ENCODE results near the gene PRKD2.

The PRKD2 gene

GRCh38 chr19:46726551-46726950 lies 9.6 kb upstream of the PRKD2 start:
- in situ Hi-C loops (cut with MboI; ENCODE audit: low pct_unique_long_range_greater_than_20kb, low sequenced_read_pairs, unreplicated experiment), result no loop called here
- TF ChIP-seq CTCF (IDR thresholded peaks at IDR 0.05; ENCODE audit: extremely low read depth, insufficient read depth, missing control alignments), result no peak
- no peak for DNase-seq (ENCODE audit: low spot score)

GRCh38 chr19:46725859-46726393 lies 9.0 kb upstream of the PRKD2 start:
- DNase-seq (ENCODE audit: low spot score), result no peak
- no peak for TF ChIP-seq CTCF (IDR thresholded peaks at IDR 0.05; ENCODE audit: extremely low read depth, insufficient read depth, missing control alignments)
- in situ Hi-C loops (cut with MboI; ENCODE audit: low pct_unique_long_range_greater_than_20kb, low sequenced_read_pairs, unreplicated experiment), result no loop called here

GRCh38 chr19:46725036-46725820 lies 8.3 kb upstream of the PRKD2 start:
- TF ChIP-seq CTCF (IDR thresholded peaks at IDR 0.05; ENCODE audit: extremely low read depth, insufficient read depth, missing control alignments), result no peak
- DNase-seq (ENCODE audit: low spot score), result no peak
- in situ Hi-C loops (cut with MboI; ENCODE audit: low pct_unique_long_range_greater_than_20kb, low sequenced_read_pairs, unreplicated experiment), result no loop called here

- in situ Hi-C loops (cut with MboI; ENCODE audit: low pct_unique_long_range_greater_than_20kb, low sequenced_read_pairs, unreplicated experiment), result no loop called here
- no peak for DNase-seq (ENCODE audit: low spot score)
- no peak for TF ChIP-seq CTCF (IDR thresholded peaks at IDR 0.05; ENCODE audit: extremely low read depth, insufficient read depth, missing control alignments)
These were observed 7.6 kb upstream of the PRKD2 start for GRCh38 chr19:46724468-46724867.

- no peak for DNase-seq (ENCODE audit: low spot score)
- TF ChIP-seq CTCF (IDR thresholded peaks at IDR 0.05; ENCODE audit: extremely low read depth, insufficient read depth, missing control alignments), result no peak
- in situ Hi-C loops (cut with MboI; ENCODE audit: low pct_unique_long_range_greater_than_20kb, low sequenced_read_pairs, unreplicated experiment), result no loop called here
These were observed 6.6 kb upstream of the PRKD2 start for GRCh38 chr19:46723471-46723870.

DNA sequence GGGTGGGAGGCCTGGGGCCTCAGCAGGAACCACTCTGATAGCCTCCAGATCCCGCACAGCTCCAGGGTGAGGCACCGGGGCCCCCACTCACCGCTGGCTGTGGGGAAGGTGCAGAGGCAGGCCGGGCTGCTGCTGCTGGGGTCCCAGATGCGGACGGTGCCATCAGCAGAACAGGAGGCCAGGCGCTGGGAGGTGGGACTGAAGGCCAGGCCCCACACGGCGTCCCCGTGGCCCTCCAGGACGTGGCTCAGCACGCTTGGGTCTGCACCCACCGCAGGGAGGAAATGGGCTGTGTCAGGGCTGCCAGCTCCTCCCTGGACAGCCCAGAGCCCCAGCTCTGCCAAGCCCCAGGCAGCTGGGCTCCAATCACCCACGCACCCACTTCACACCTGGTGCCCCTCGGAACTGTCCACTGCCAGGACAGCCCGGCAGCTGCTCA lies 6.1 kb upstream of the PRKD2 start:
- in situ Hi-C loops (cut with MboI; ENCODE audit: low pct_unique_long_range_greater_than_20kb, low sequenced_read_pairs, unreplicated experiment), result no loop called here
- no peak for TF ChIP-seq CTCF (IDR thresholded peaks at IDR 0.05; ENCODE audit: extremely low read depth, insufficient read depth, missing control alignments)
- no peak for DNase-seq (ENCODE audit: low spot score)

Measured in GM13977 (cell line).